H1 (cell line): ENCODE measurements around the gene TRIM29. TPM values are rescaled to one million over a fixed set of nuclear protein-coding genes. Genes with fewer than 3 reads are reported as not detected.

ENCODE experiments used
- CTCF ChIA-PET: fragments of 300-600 bp; sonication (Branson Sonifier 250); formaldehyde crosslinking; loops from one replicate; lab custom pipeline; 2021; ENCODE audit not compliant: partially characterized antibody; lab: Charles Lee
- POLR2A ChIA-PET: fragments of 300-600 bp; sonication (Branson Sonifier 250); formaldehyde crosslinking; loops from one replicate; lab custom pipeline; 2021; ENCODE audit warnings: inconsistent platforms; ENCODE audit not compliant: partially characterized antibody; lab: Charles Lee
- DNase-seq, 2 experiments: peaks; one replicate each; pipeline versions ENCODE4 v3.0.0 to v3.0.0-alpha.2; 2010 to 2022; ENCODE audit warnings: low spot score in 2 of 2, low read depth in 1 of 2, mixed read lengths in 1 of 2
- FAIRE-seq: peaks from 2 replicates; lab custom pipeline; 2011; peaks lifted over from hg19 to GRCh38; lab: Jason Lieb, UNC
- H2AFZ ChIP-seq: 2 replicates; pipeline ENCODE4 v1.8.1; 2012; ENCODE audit warnings: low read length, inconsistent platforms
- H2AK5ac ChIP-seq: 2 replicates; pipeline ENCODE4 v1.6.1; 2013; ENCODE audit warnings: low read depth, low read length
- H2BK120ac ChIP-seq: replicated peaks from 2 replicates; pipeline ENCODE3; 2013; ENCODE audit warnings: low read depth, low read length, inconsistent platforms
- H2BK12ac ChIP-seq: 2 replicates; pipeline ENCODE4 v1.6.1; 2013; ENCODE audit warnings: low read depth, low read length
- H2BK15ac ChIP-seq: 2 replicates; pipeline ENCODE4 v1.6.1; 2013; ENCODE audit warnings: low read length
- H2BK20ac ChIP-seq: 2 replicates; pipeline ENCODE4 v1.6.1; 2013; ENCODE audit warnings: low read length
- H2BK5ac ChIP-seq: 2 replicates; pipeline ENCODE4 v1.6.1; 2013; ENCODE audit warnings: low read depth, low read length
- H3K14ac ChIP-seq: 2 replicates; pipeline ENCODE4 v1.6.1; 2013; ENCODE audit warnings: inconsistent platforms; ENCODE audit not compliant: insufficient read length
- H3K18ac ChIP-seq: 2 replicates; pipeline ENCODE4 v1.6.1; 2013; ENCODE audit warnings: low read length; ENCODE audit errors: extremely low read depth
- H3K23ac ChIP-seq: 2 replicates; pipeline ENCODE4 v1.6.1; 2013; ENCODE audit warnings: inconsistent platforms; ENCODE audit not compliant: insufficient read length
- H3K23me2 ChIP-seq: 2 replicates; pipeline ENCODE4 v1.6.1; 2013; ENCODE audit warnings: low read depth, low read length
- H3K27ac ChIP-seq: 2 replicates; pipeline ENCODE4 v1.6.1; 2011; ENCODE audit warnings: low read depth, low read length, inconsistent platforms
- H3K27me3 ChIP-seq, 4 experiments: replicated peaks in 1 of 4; 1 replicate in 1 of 4; 2 replicates in 3 of 4; pipeline versions ENCODE4 v1.6.1 to v1.8.1; 2011 to 2013; ENCODE audit warnings: low read length in 3 of 4, mild to moderate bottlenecking in 3 of 4, inconsistent platforms in 2 of 4, mixed read lengths in 2 of 4, moderate library complexity in 1 of 4; ENCODE audit not compliant: control insufficient read depth in 3 of 4, insufficient read depth in 3 of 4; ENCODE audit errors: extremely low read depth in 1 of 4
- H3K36me3 ChIP-seq, 4 experiments: 2 replicates each; pipeline versions ENCODE4 v1.6.1 to v1.8.1; 2011 to 2013; ENCODE audit warnings: mild to moderate bottlenecking in 4 of 4, low read length in 3 of 4, moderate library complexity in 2 of 4, control low read depth in 1 of 4, inconsistent platforms in 1 of 4; ENCODE audit not compliant: insufficient read depth in 4 of 4, control insufficient read depth in 2 of 4
- H3K4ac ChIP-seq: replicated peaks from 2 replicates; pipeline ENCODE3; 2013; ENCODE audit warnings: low read length, low read depth, mixed read lengths, inconsistent platforms; ENCODE audit not compliant: insufficient read length
- H3K4me1 ChIP-seq, 4 experiments: replicated peaks in 1 of 4; 1 replicate in 1 of 4; 2 replicates in 3 of 4; pipeline versions ENCODE4 v1.6.1 to v1.8.1; 2011 to 2013; ENCODE audit warnings: low read length in 3 of 4, inconsistent platforms in 2 of 4, mixed read lengths in 1 of 4; ENCODE audit not compliant: insufficient read depth in 4 of 4, control insufficient read depth in 3 of 4
- H3K4me2 ChIP-seq, 2 experiments: 2 replicates each; pipeline versions ENCODE4 v1.6.1 to v1.8.1; 2011 to 2013; ENCODE audit warnings: low read depth in 2 of 2, low read length in 2 of 2, control low read depth in 1 of 2, inconsistent platforms in 1 of 2, mild to moderate bottlenecking in 1 of 2; ENCODE audit not compliant: insufficient read depth in 1 of 2
- H3K4me3 ChIP-seq, 4 experiments: fragments of 200-600, 300-600 bp in 1 of 4; sonication (generic), shearing (Covaris generic), sonication (Bioruptor Twin) in 1 of 4; 2 replicates each; pipeline versions ENCODE4 v1.5.1 to v1.8.1; 2011 to 2016; ENCODE audit warnings: low read length in 4 of 4, low read depth in 3 of 4, control low read depth in 2 of 4, inconsistent platforms in 2 of 4, mild to moderate bottlenecking in 2 of 4, mixed read lengths in 1 of 4, moderate library complexity in 1 of 4; ENCODE audit not compliant: insufficient read depth in 2 of 4; ENCODE audit errors: extremely low read depth in 1 of 4
- H3K56ac ChIP-seq: replicated peaks from 2 replicates; pipeline ENCODE3; 2013; ENCODE audit warnings: low read depth, mild to moderate bottlenecking, mixed read lengths, low read length, inconsistent platforms; ENCODE audit not compliant: insufficient read length
- H3K79me1 ChIP-seq: 2 replicates; pipeline ENCODE4 v1.6.1; 2013; ENCODE audit warnings: low read depth, low read length, control low read depth
- H3K79me2 ChIP-seq, 2 experiments: 2 replicates each; pipeline versions ENCODE4 v1.6.1 to v1.8.1; 2012 to 2013; ENCODE audit warnings: low read length in 2 of 2, mild to moderate bottlenecking in 2 of 2, inconsistent platforms in 1 of 2; ENCODE audit not compliant: insufficient read depth in 2 of 2, control insufficient read depth in 1 of 2
- H3K9ac ChIP-seq, 4 experiments: replicated peaks in 1 of 4; 1 replicate in 1 of 4; 2 replicates in 3 of 4; pipeline versions ENCODE4 v1.6.1 to v1.8.1; 2011 to 2013; ENCODE audit warnings: low read depth in 3 of 4, low read length in 3 of 4, control low read depth in 2 of 4, mild to moderate bottlenecking in 2 of 4, moderate library complexity in 2 of 4, inconsistent platforms in 1 of 4; ENCODE audit errors: extremely low read depth in 1 of 4
- H3K9me3 ChIP-seq, 2 experiments: 2 replicates each; pipeline versions ENCODE4 v1.6.1 to v1.8.1; 2012 to 2013; ENCODE audit warnings: mild to moderate bottlenecking in 2 of 2, moderate library complexity in 2 of 2, control low read depth in 1 of 2, inconsistent platforms in 1 of 2, low read depth in 1 of 2, low read length in 1 of 2, mixed read lengths in 1 of 2; ENCODE audit not compliant: insufficient read depth in 2 of 2
- H4K20me1 ChIP-seq, 2 experiments: replicated peaks in 1 of 2; 2 replicates each; pipeline versions ENCODE3 to v1.8.1; 2011 to 2013; ENCODE audit warnings: inconsistent platforms in 2 of 2, low read length in 2 of 2, mild to moderate bottlenecking in 1 of 2; ENCODE audit not compliant: insufficient read depth in 2 of 2, control insufficient read depth in 1 of 2
- H4K5ac ChIP-seq: 2 replicates; pipeline ENCODE4 v1.6.1; 2013; ENCODE audit warnings: low read length, low read depth, mixed read lengths, inconsistent platforms; ENCODE audit not compliant: insufficient read length
- H4K8ac ChIP-seq: 2 replicates; pipeline ENCODE4 v1.8.0; 2013; ENCODE audit warnings: mild to moderate bottlenecking, moderate library complexity, low read length, inconsistent platforms; ENCODE audit not compliant: insufficient read depth; ENCODE audit errors: extremely low read depth
- H4K91ac ChIP-seq: replicated peaks from 2 replicates; pipeline ENCODE3; 2013; ENCODE audit warnings: low read length, mixed read lengths, inconsistent platforms; ENCODE audit not compliant: insufficient read length
- SP2 ChIP-seq: IDR thresholded peaks from 2 replicates; pipeline ENCODE4 v1.6.1; 2012; ENCODE audit warnings: mild to moderate bottlenecking, low read length, inconsistent platforms
- WGBS, 2 experiments: shearing (Covaris generic) in 1 of 2; methylation state at CpG; one replicate each; pipeline versions ENCODE4 v1.1.6 to v1.1.7; 2013 to 2015; ENCODE audit warnings: low lambda C conversion rate in 2 of 2, mixed read lengths in 2 of 2, inconsistent platforms in 1 of 2, low coverage in 1 of 2, missing lambda C conversion rate in 1 of 2; ENCODE audit not compliant: insufficient replicate concordance in 2 of 2, insufficient coverage in 1 of 2, insufficient read length in 1 of 2; ENCODE audit errors: extremely low coverage in 1 of 2, missing lambda C conversion rate in 1 of 2; 5-methylcytosine and 5-hydroxymethylcytosine counted together
- polyA plus RNA-seq, 7 experiments: library from polyadenylated mRNA; depleted of rRNA in 3 of 7; stranded (reverse) in 5 of 7; unstranded in 2 of 7; fragments of >200 nt in 5 of 7; fragments of 200-250 nt in 2 of 7; gene quantifications; 1 replicate in 5 of 7; 2 replicates in 1 of 7; 4 replicates in 1 of 7; pipeline versions ENCODE4 v1.2.1 to v1.2.3, GENCODE V29; 2011 to 2013; ENCODE audit warnings: missing spikeins in 2 of 7, mixed read lengths in 2 of 7
- total RNA-seq: library from RNA; stranded (reverse); fragmentation: NEBNext Ultra II Directional; extraction: Animal tissue kit (Norgen Biotek cat#: 25700); gene quantifications from 2 replicates; pipeline ENCODE4 v1.2.1, GENCODE V29; 2021

Gene TRIM29
- total and polyA plus RNA-seq, 2 of the 8 experiments (the other 6 are each of a cell fraction or from before 2014, with no cell fraction given): 0.17 to 0.43 TPM

GRCh38 chr11:120179057-120179672 lies 41.3 kb upstream of the TRIM29 start:
- no peaks in the 10 kb centered on the region for H3K79me1 ChIP-seq
- H3K27me3 ChIP-seq: peaks cover 0 to 34% (median 23%) of the 10 kb centered on the region in 4 experiments; a peak in 4 of 7 replicates
- H4K8ac ChIP-seq: no peak overlapping the region
- POLR2A ChIA-PET: no interaction called here
- H2BK120ac ChIP-seq: no peak overlapping the region
- no peaks in the 10 kb centered on the region for H4K20me1 ChIP-seq
- no peaks in the 10 kb centered on the region for H3K79me2 ChIP-seq
- no peak overlapping the region for H4K91ac ChIP-seq
- no peak overlapping the region for H2AFZ ChIP-seq
- TF ChIP-seq SP2: no peak
- H3K4me2 ChIP-seq: no peak overlapping the region
- H3K14ac ChIP-seq: no peak overlapping the region
- peaks cover 0 to 9% (median 4%) of the 10 kb centered on the region in 4 experiments; a peak in 3 of 7 replicates for H3K4me1 ChIP-seq
- CTCF ChIA-PET: interaction anchor here (0.6 to 7.8 kb wide), 14 partner anchors 9 to 1241 kb away, joined by 3 to 198 read pairs (median 8); partner anchors contain the start of gene OAF
- H2BK5ac ChIP-seq: no peak overlapping the region
- no peak overlapping the region for H3K9ac ChIP-seq
- H3K4me3 ChIP-seq: no peak overlapping the region
- no peak overlapping the region for H3K4ac ChIP-seq
- WGBS, 2 experiments: 82 to 100% methylated on average over 1 to 9 of the region's 10 CpGs
- no peaks in the 10 kb centered on the region for H3K9me3 ChIP-seq
- H2AK5ac ChIP-seq: no peak overlapping the region
- no peak overlapping the region for H3K18ac ChIP-seq
- H3K23me2 ChIP-seq: no peaks in the 10 kb centered on the region; the same call in 1 of the 2 replicates
- FAIRE-seq: no peak
- H3K23ac ChIP-seq: no peak overlapping the region
- no peaks in the 10 kb centered on the region for H3K36me3 ChIP-seq
- no peak for DNase-seq
- no peak overlapping the region for H2BK20ac ChIP-seq
- H4K5ac ChIP-seq: no peak overlapping the region
- H2BK15ac ChIP-seq: no peak overlapping the region
- H3K56ac ChIP-seq: no peak overlapping the region
- H3K27ac ChIP-seq: no peak overlapping the region
- no peak overlapping the region for H2BK12ac ChIP-seq
